HG02642 (cell line): ENCODE measurements around the gene SLC25A22.

ENCODE experiments used
- ATAC-seq: cut with Tn5 transposase; IDR thresholded peaks from one replicate; pipeline ENCODE4 v1.9.1; 2021; ENCODE audit warnings: mild to moderate bottlenecking; ENCODE audit not compliant: unreplicated experiment, poor library complexity

Gene SLC25A22

DNA sequence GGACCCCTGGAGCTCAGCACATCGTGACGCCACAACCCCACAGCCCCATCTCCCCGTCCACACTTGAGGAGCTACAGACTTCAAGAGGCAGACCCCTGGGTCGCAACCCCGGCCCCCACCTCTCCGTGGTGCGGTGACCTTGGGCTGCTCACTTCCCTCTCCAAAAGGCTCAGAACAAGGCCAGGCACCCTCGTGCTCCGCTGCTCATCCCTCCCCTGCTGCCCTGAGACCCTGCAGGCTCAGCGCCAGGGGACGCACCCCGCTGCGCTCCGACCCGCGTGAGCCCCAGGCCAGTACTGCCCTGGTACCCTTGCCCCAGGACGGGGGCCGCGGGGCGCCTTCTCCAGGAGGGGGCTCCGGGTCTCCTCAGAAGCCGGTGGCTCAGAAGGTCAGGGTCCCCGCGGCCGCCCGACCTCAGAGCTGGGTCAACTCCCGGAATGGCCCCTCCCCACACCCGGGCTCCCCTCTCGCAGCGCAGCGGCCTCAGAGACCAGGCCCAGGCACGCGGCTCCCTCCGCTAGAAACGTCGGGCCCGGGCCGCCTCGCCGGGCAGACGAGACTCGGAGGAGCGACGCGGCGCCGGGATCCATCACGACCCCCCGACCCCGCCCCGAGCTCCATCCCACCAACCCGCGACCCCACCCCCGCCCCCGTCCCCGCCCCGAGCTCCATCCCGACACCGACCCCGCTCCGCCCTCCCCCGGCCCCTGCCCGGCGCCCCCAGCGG is 21.4 kb downstream of the SLC25A22 start:
- ATAC-seq, result peak; percentile 41

- no peak for ATAC-seq
These were observed 21.9 kb downstream of the SLC25A22 start for GRCh38 chr11:776263-776560.

DNA sequence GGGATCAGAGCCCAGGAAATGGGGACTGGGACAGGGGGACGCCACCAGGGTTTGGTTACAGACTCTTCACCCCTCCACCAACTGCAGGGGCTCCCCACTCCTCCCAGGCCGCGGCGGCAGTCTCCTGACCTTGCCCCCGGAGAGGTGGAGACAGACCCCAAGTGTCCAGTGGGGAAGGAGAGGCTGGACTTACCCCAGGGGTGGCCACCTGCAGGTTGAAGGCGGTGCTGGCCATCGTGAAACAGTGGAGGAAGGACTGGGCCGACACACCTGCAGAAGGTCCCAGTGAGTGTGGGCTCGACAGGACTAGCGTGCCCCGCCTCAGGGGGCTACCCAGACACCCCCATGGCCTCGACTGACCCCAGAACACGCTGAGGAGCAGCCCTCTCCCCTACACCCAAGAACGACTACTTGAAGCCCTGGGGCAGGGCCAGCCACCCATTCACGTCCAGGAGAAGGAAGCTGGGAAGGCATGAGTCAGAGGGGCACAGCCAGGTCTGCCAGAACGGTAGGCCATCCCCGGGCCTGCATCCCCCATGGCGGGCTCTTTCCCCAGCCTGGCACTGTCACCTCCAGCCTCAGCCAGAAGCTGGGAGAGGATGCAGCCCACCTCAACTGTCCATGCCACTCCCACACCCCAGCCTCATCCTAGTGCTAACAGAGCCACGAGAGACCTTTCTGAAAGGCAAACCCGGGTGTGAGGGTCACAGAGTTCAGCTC is 23.0 kb downstream of the SLC25A22 start:
- ATAC-seq, result no peak

- no peak for ATAC-seq
These were observed 24.3 kb downstream of the SLC25A22 start for GRCh38 chr11:773830-774229.

GRCh38 chr11:773425-773824 is 24.7 kb downstream of the SLC25A22 start:
- no peak for ATAC-seq

- ATAC-seq, result no peak
These were observed 25.4 kb downstream of the SLC25A22 start for GRCh38 chr11:772429-773390.

DNA sequence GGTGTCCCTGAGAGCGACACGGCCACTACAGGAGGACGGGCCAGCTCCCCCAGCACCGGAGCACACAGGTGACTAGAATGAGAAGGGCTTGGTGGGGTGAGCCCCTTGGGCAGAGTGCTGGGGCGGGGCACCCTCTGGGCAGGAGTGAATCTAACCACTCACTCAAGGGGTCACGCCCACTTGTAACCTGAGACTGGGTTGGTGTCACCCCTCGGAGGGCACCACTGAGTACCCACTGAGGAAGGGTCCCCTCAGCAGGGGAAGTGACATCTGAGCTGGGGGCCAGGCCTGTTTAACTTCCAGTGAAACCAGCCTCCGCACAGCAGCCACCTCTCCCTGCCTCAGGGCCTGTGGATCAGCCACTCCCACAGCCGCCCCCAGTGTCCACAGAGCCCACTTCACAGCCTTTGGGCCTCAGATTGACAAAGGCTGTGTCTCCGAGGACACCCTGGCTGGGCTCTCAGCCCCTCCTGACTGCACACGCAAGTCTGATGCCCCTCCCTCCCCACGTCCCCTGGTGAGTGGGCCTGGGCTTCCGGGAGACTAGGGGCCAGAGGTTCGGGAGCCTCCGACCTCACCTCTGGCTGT is 26.4 kb downstream of the SLC25A22 start:
- no peak for ATAC-seq

- no peak for ATAC-seq
These were observed 27.2 kb downstream of the SLC25A22 start for GRCh38 chr11:770642-771616.

DNA sequence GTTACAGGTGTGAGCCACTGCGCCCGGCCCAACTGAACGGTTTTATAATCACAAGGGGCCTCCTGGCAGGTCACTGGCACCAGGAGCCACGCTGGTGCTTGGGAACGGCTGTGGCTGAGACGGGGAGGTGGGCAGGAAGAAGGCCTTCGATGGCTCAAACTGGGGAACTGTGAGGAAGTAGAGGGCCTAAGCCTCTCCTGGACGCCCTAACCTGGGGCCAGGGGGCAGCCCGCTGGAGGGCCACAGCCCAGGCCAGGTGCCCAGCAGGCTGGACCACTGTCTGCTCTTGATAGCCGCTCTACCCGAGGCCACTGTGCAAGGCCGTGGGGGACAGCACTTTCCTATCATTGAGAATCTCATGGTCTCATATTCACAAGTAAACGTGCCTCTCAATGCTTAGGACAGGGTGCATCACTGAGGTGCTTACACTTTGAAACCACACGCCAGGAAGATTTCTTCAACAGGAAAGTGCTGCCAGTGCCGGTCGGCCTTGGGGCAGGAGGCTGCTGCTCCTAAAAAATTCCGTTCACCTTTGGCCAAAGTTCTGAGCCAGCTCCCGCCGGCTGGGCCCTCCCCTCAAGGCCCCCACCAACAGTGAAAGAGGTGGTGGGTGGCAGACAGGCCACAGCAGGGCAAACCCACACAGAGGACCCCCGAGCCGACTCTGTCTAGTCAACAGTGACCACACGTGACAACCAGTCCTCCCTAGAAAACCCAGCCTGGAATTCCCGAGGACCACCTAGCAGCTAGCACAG is 28.0 kb downstream of the SLC25A22 start:
- ATAC-seq, result no peak

DNA sequence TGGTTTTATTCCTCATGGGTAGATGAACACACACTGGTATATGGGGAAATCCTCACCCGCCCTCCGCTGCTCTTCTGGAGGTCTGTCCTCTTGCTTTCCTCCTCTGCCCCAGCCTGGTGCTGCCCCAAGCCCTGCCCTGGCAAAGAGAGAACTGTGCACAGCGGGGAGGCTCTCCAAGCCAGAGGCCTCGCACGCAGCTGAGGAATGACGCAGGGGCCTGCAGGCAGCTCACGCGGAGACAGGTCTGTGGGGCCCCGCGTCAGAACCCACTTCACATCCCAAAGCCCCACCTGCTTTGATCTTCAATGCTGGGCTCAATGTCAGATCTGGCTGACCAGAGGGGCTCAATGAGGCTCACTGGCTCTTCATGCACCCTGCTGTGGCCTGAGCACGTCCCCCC is 30.8 kb downstream of the SLC25A22 start:
- ATAC-seq, result no peak

DNA sequence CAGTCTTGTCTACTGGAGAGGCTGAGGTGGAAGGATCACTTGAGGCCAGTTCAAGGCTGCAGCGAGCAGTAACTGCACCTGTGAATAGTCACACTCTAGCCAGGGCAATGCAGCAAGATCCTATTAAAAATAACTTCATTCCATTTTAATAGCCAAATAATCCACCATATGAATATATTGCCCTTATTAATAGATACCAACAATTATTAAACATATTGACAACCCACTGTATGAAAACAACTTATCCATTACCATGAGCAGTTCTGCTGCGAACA is 31.2 kb downstream of the SLC25A22 start:
- ATAC-seq, result no peak

- ATAC-seq, result no peak
These were observed 31.8 kb downstream of the SLC25A22 start for GRCh38 chr11:766106-766935.

DNA sequence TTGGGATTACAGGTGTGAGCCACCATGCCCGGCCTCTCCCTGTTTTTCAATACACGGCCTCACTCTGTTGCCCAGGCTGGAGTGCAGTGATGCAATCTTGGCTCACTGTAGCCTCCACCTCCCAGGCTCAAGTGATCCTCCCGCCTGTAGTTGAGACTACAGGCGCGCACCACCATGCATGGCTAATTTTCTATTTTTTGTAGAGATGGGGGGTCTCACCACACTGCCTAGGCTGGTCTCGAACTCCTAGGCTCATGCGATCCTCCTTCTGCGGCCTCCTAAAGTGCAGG is 32.3 kb downstream of the SLC25A22 start:
- no peak for ATAC-seq

DNA sequence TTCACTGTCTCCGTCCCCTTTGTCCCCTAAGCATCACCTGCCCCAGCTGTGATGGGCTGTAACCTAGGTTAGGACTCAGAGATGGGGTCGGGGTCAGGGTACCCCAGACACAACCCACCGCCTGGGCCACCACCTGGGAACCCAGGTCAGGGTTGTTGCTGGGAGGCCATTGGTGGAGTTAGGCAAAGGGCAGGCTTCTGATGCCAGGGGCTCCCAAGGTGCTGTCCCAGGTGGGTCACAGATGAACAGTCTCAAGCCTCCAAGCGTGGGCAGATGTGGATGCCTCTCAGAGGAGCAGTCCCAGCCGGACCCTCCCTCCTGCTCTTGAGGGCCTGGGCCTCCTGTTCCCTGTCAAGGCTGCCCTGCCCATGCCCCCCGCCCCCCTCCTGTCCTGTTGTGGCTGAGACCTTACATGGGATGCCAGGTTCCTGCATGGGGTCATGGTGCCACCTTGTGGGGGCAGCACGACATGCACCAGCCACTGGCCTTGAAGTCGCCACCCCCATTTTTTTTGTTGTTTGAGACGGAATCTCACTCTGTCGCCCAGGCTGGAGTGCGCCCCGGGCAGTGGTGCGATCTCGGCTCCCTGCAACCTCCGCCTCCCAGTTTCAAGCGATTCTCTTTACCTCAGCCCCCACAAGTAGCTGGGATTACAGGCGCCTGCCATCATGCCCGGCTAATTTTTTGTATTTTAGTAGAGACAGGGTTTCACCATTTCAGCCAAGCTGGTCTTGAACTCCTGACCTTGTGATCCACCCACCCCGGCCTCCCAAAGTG is 32.9 kb downstream of the SLC25A22 start:
- ATAC-seq, result peak; percentile 42

DNA sequence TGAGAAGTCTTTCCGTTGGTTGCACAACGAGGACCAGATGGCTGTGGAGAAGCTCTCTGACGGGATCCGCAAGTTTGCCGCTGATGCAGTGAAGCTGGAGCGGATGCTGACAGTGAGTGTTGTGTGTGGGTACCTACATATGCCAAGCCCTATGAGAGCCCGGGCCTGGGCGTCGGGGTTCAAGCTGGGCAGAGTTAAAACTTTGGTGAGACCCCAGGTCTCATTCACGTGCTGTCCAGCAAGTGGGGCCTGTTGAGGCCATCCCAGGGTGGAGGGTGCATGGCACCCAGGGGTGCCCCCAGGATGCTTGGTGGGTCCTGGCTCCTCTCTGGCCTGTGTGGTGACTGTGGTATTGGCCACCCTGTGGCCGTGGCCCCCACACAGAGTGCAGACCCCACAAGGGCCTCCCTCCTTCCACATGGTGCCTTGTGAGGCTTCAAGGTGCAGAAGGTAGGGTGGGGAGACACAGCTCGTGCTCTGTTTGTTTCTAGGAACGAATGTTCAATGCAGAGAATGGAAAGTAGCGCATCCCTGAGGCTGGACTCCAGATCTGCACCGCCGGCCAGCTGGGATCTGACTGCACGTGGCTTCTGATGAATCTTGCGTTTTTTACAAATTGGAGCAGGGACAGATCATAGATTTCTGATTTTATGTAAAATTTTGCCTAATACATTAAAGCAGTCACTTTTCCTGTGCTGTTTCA is 33.6 kb downstream of the SLC25A22 start:
- ATAC-seq, result no peak

DNA sequence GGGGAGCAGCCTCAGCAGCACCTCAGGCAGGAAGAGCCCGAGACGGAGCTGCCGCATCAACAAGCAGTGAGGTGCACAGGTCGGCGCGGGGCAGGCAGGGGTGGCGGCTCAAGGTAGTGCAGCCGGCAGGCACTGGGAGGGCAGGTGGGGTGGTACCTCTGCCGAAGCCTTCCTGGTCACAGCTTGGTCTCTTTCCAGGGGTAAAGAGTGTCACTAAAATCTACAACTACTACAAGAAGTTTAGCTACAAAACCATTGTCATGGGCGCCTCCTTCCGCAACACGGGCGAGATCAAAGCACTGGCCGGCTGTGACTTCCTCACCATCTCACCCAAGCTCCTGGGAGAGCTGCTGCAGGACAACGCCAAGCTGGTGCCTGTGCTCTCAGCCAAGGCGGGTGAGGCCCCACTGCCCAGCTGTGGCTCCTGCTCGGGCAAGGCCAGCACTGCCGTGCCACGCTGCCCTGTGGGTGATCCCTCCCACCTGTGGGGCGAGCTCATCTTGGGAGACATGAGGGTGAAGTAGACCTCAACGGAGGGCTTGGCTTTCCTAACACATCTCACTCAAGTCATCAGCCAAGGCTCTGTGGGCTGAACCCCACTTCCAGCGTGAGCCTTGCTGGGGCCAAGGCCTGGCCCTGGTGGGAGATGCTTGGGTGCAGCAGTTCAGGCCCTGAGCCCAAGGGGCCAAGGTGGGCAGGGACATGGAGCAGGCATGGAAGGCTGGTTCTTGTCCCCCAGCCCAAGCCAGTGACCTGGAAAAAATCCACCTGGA is 34.3 kb downstream of the SLC25A22 start:
- ATAC-seq, result no peak
